GM19025 (cell line): ENCODE data around the gene LAMA5.

ENCODE experiments used
- ATAC-seq: cut with Tn5 transposase; IDR thresholded peaks from one replicate; pipeline ENCODE4 v1.9.1; 2021; ENCODE audit warnings: mild to moderate bottlenecking, low read depth, moderate library complexity; ENCODE audit not compliant: unreplicated experiment

Gene LAMA5

GRCh38 chr20:62361799-62362589, 5.1 kb downstream of the LAMA5 start:
- no peak for ATAC-seq

GRCh38 chr20:62360854-62361798, 6.0 kb downstream of the LAMA5 start:
- ATAC-seq = no peak

- ATAC-seq = no peak
These were observed 7.5 kb downstream of the LAMA5 start for GRCh38 chr20:62359491-62360121.

GRCh38 chr20:62359043-62359490, 8.0 kb downstream of the LAMA5 start:
- no peak for ATAC-seq

- no peak for ATAC-seq
These were observed 8.7 kb downstream of the LAMA5 start for GRCh38 chr20:62358171-62359042.

GRCh38 chr20:62357681-62358080, 9.4 kb downstream of the LAMA5 start:
- no peak for ATAC-seq

GRCh38 chr20:62357187-62357667, 9.9 kb downstream of the LAMA5 start:
- ATAC-seq = no peak

GRCh38 chr20:62356589-62357186, 10.4 kb downstream of the LAMA5 start:
- ATAC-seq = no peak

GRCh38 chr20:62355878-62356588, 11.1 kb downstream of the LAMA5 start:
- no peak for ATAC-seq

- ATAC-seq = no peak
These were observed 11.6 kb downstream of the LAMA5 start for GRCh38 chr20:62355516-62355877.

GRCh38 chr20:62354811-62355341, 12.2 kb downstream of the LAMA5 start:
- ATAC-seq = no peak

- ATAC-seq = no peak
These were observed 12.9 kb downstream of the LAMA5 start for GRCh38 chr20:62354031-62354808.

- no peak for ATAC-seq
These were observed 13.7 kb downstream of the LAMA5 start for GRCh38 chr20:62353289-62354030.

GRCh38 chr20:62352402-62353288, 14.5 kb downstream of the LAMA5 start:
- ATAC-seq = no peak

GRCh38 chr20:62351469-62352401, 15.4 kb downstream of the LAMA5 start:
- no peak for ATAC-seq
